Measurements from ENCODE around the gene NCBP3. TPM values are rescaled to one million over a fixed set of nuclear protein-coding genes. Genes with fewer than 3 reads are reported as not detected.

Gene NCBP3
- total and polyA plus RNA-seq, 2 donors (not counting 3 experiments of a cell fraction or from before 2014, with no cell fraction given) = 18.2 to 51.1 TPM

DNA sequence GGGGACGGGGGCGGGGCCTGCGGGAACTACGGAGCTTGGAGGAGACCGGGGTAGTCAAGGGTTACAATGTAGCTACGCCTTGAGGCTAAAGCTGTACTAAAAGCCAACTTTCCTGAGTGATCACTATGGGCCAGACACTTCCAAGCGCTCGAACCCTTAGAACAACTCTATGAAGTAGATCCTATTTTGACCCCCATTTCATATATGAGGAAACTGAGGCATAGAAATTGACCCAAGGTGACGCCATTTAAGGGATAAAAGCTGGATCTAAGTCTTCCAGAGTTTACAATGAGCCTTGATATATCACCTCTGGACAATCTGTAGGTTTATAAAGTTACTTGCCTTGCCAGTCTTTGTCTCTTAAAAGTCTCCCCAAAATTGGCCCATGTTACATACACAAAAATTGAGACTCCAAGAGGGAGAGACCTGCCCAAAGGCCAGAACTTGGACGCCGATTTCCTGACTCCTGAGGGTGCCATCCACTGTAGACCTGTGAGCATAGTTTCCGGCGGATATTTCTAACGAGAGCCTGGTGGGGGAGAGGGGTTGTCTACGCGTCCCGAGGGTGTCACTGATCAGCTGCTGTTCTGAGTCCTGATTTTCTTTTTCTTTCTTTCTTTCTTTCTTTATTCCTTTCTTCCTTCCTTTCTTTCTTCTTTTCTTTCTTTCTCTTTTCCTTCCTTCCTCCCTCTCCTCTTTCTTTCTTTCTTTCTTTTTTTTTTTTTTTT, 555 bp upstream of the NCBP3 start:
- peak overlapping the region; percentile 50 for H3K4me2 ChIP-seq (ENCODE audit: insufficient read depth, low read length)
- peaks cover 9% of the 10 kb centered on the region for H3K4me1 ChIP-seq (ENCODE audit: control insufficient read depth, extremely low read depth, insufficient read depth, low read length)
- POLR2A ChIA-PET = interaction anchor here (0.6 to 0.9 kb wide), 2 partner anchors 84 to 109 kb away, joined by 3 read pairs; no protein-coding TSS in a partner anchor
- no peak overlapping the region for H3K9ac ChIP-seq (replicated peaks; ENCODE audit: extremely low read depth, insufficient read depth, low read length)
- H3K27ac ChIP-seq (ENCODE audit: insufficient read depth, low read depth, low read length) = no peak overlapping the region
- DNase-seq (ENCODE audit: low read depth, low spot score) (no peak), FAIRE-seq (no peak)
- CTCF ChIA-PET = interaction anchor here (0.5 to 5.4 kb wide), 21 partner anchors 9 to 1357 kb away, joined by 3 to 63 read pairs (median 4); partner anchors contain the start of gene CAMKK1
- intact Hi-C loops (cut with micrococcal nuclease) = loop anchor here (1.0 to 5.0 kb wide), 2 partner anchors 47 to 109 kb away; partner anchors contain the start of gene CAMKK1
- no TSS peak for BruUV-seq (replicated peaks)
- dilution Hi-C loops (cut with MboI; ENCODE audit: extremely low pct_ligation_motif_present, low sequenced_read_pairs) = no loop called here
- H3K27me3 ChIP-seq (ENCODE audit: control insufficient read depth in 2 of 2, insufficient read depth in 2 of 2, low read length in 2 of 2) = no peaks in the 10 kb centered on the region
- no peaks in the 10 kb centered on the region for H4K20me1 ChIP-seq (replicated peaks; ENCODE audit: control insufficient read depth, extremely low read depth, insufficient read depth, low read length)
- TF ChIP-seq, protein P1, sequence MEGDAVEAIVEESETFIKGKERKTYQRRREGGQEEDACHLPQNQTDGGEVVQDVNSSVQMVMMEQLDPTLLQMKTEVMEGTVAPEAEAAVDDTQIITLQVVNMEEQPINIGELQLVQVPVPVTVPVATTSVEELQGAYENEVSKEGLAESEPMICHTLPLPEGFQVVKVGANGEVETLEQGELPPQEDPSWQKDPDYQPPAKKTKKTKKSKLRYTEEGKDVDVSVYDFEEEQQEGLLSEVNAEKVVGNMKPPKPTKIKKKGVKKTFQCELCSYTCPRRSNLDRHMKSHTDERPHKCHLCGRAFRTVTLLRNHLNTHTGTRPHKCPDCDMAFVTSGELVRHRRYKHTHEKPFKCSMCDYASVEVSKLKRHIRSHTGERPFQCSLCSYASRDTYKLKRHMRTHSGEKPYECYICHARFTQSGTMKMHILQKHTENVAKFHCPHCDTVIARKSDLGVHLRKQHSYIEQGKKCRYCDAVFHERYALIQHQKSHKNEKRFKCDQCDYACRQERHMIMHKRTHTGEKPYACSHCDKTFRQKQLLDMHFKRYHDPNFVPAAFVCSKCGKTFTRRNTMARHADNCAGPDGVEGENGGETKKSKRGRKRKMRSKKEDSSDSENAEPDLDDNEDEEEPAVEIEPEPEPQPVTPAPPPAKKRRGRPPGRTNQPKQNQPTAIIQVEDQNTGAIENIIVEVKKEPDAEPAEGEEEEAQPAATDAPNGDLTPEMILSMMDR (IDR thresholded peaks at IDR 0.05; ENCODE audit: extremely low read depth in 1 of 2, insufficient read depth in 1 of 2, low read depth in 1 of 2, low read length in 2 of 2) = no peak
- no peaks in the 10 kb centered on the region for H3K9me1 ChIP-seq (replicated peaks; ENCODE audit: control insufficient read depth, extremely low read depth, insufficient read depth, low read length)
- peaks cover 33% of the 10 kb centered on the region for H3K79me2 ChIP-seq (ENCODE audit: control insufficient read depth, insufficient read depth, low read length)
- H3K4me3 ChIP-seq (replicated peaks in 1 of 3; ENCODE audit: insufficient read depth in 1 of 3, low read depth in 1 of 3, low read length in 3 of 3) = no peak overlapping the region
- peaks cover 3 to 4% of the 10 kb centered on the region in 2 experiments for H3K36me3 ChIP-seq (ENCODE audit: control insufficient read depth in 2 of 2, extremely low read depth in 1 of 2, insufficient read depth in 2 of 2, low read length in 2 of 2)
- H3K9me3 ChIP-seq (replicated peaks; ENCODE audit: control insufficient read depth, insufficient read depth, low read length) = no peaks in the 10 kb centered on the region
- peak overlapping the region; percentile 33 for H2AFZ ChIP-seq (ENCODE audit: low read depth, low read length)

DNA sequence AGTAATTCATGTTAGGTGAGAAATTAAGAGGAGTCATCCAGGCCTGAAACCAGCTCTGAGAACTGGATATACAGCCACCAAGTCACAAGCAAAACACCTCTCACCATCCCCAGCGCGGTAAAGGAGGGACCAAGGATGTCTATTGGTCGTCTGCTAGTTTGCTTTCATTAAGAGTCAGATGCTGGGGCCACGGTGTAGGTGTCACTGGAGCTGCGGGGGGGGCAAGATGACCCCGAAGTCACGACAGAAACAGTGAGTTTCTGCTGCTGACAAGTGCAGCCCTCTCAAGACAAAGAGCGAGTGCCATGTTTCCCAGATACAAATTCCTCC, 790 bp downstream of the NCBP3 start:
- POLR2A ChIA-PET = no interaction called here
- H3K27ac ChIP-seq (ENCODE audit: insufficient read depth, low read depth, low read length) = no peak overlapping the region
- CTCF ChIA-PET = interaction anchor here (0.7 to 5.4 kb wide), 10 partner anchors 8 to 108 kb away, joined by 4 to 63 read pairs (median 4); partner anchors contain the start of gene CAMKK1

More for the DNA sequence above, 790 bp downstream of the NCBP3 start:
- peak; percentile 39 for DNase-seq (ENCODE audit: low read depth, low spot score)
- dilution Hi-C loops (cut with MboI; ENCODE audit: extremely low pct_ligation_motif_present, low sequenced_read_pairs) = no loop called here
- Histone ChIP-seq H3K36me3 (ENCODE audit: control insufficient read depth in 2 of 2, extremely low read depth in 1 of 2, insufficient read depth in 2 of 2, low read length in 2 of 2) (peaks cover 3 to 8% of the 10 kb centered on the region in 2 experiments), H3K9ac (replicated peaks; ENCODE audit: extremely low read depth, insufficient read depth, low read length) (peak overlapping the region; percentile 93), H4K20me1 (replicated peaks; ENCODE audit: control insufficient read depth, extremely low read depth, insufficient read depth, low read length) (no peaks in the 10 kb centered on the region), H3K4me1 (ENCODE audit: control insufficient read depth, extremely low read depth, insufficient read depth, low read length) (peaks cover 9% of the 10 kb centered on the region), H3K4me2 (ENCODE audit: insufficient read depth, low read length) (peak overlapping the region; percentile 96), H3K9me1 (replicated peaks; ENCODE audit: control insufficient read depth, extremely low read depth, insufficient read depth, low read length) (no peaks in the 10 kb centered on the region), H3K9me3 (replicated peaks; ENCODE audit: control insufficient read depth, insufficient read depth, low read length) (no peaks in the 10 kb centered on the region), H2AFZ (ENCODE audit: low read depth, low read length) (no peak overlapping the region), H3K4me3 (replicated peaks in 1 of 3; ENCODE audit: insufficient read depth in 1 of 3, low read depth in 1 of 3, low read length in 3 of 3) (peak overlapping the region; percentile 75 to 97 (median 79)), H3K79me2 (ENCODE audit: control insufficient read depth, insufficient read depth, low read length) (peaks cover 35% of the 10 kb centered on the region), H3K27me3 (ENCODE audit: control insufficient read depth in 2 of 2, insufficient read depth in 2 of 2, low read length in 2 of 2) (no peaks in the 10 kb centered on the region)
- BruUV-seq (replicated peaks) = no TSS peak
- no peak for FAIRE-seq
- TF ChIP-seq POLR2A (IDR thresholded peaks at IDR 0.05; ENCODE audit: low read depth, low read length) (no peak), JUN (IDR thresholded peaks at IDR 0.05; ENCODE audit: borderline replicate concordance, insufficient read depth, insufficient read length, low read depth) (no peak), POLR2AphosphoS5 (IDR thresholded peaks at IDR 0.05; ENCODE audit: insufficient read depth, low read depth, low read length) (no peak), EZH2 (IDR thresholded peaks at IDR 0.05; ENCODE audit: borderline replicate concordance, low read depth, low read length, severe bottlenecking) (no peak), FOS (IDR thresholded peaks at IDR 0.05; ENCODE audit: borderline replicate concordance, insufficient read depth, low read length) (no peak), GATA2 (IDR thresholded peaks at IDR 0.05; ENCODE audit: insufficient read depth, insufficient read length, low read depth, low read length) (no peak), MYC (IDR thresholded peaks at IDR 0.05; ENCODE audit: low read depth, low read length) (no peak)
- TF ChIP-seq, protein P1 (IDR thresholded peaks at IDR 0.05; ENCODE audit: extremely low read depth in 1 of 2, insufficient read depth in 1 of 2, low read depth in 1 of 2, low read length in 2 of 2) = no peak
- TF ChIP-seq, protein P2, sequence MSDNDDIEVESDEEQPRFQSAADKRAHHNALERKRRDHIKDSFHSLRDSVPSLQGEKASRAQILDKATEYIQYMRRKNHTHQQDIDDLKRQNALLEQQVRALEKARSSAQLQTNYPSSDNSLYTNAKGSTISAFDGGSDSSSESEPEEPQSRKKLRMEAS (IDR thresholded peaks at IDR 0.05; ENCODE audit: insufficient read depth, insufficient read length) = no peak
- intact Hi-C loops (cut with micrococcal nuclease) = loop anchor here (5.0 kb wide), 1 partner anchor 108 kb away; no protein-coding TSS in a partner anchor

Data from endothelial cell of umbilical vein (primary cell).